ENCODE results near the gene TRMT11.
A peak's percentile ranks its signal among the peaks of the same experiment; 100 is the strongest.
"Not testable (repeated sequence)": the region's sequence is repeated elsewhere in the genome, so short reads cannot be mapped to it uniquely, and the experiment has no call there.

Gene TRMT11

GRCh38 chr6:125986301-125987025 lies at the start of gene TRMT11:
Gene TRMT11, plus strand, starts transcription at chr6:125986540. Its CDS starts 11 bp downstream, at chr6:125986551.
- DNase-seq (ENCODE audit: low spot score): peak; percentile 93

- DNase-seq (ENCODE audit: low spot score): no peak
Observed at GRCh38 chr6:125939026-125939425, 47.3 kb upstream of the TRMT11 start.

GRCh38 chr6:125939791-125940190 lies 46.5 kb upstream of the TRMT11 start:
- DNase-seq (ENCODE audit: low spot score): no peak

DNA sequence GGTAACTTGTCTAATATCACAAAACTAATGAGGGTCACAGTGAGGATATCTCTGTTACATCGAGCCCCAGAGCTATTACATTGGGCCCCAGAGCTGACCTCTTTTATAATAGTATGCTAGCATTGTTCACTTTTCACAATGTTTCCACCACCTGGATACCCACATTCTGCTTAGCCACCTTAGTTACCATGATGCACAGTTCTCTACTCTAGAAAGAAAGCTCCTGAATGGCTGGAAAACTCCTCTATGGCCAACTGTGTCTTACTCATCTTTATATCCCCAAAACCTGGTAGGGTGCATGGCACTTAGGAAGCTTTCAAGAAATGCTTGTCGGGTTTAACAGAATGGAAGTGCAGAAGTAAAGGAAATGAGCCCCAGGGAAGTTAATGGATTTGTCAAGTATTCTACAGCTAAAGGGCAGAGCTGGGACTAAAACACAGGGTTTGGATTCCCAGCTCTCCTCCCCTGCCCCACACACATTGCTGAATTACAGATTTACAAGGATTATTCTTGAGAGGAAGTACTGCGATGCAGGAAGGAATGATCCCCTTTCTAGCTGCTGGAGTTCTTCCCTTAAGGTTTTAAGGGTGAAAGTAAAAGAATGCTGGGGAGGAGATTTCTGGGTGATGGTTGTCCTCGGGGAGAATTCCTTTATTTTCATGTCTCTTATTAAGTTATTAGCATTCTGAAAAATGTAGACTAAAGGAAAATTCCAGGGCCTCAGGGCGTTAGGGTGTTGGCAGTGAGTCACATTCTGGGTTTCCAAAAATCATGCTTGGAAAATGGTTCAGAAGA lies 45.9 kb upstream of the TRMT11 start:
- peak; percentile 34 for DNase-seq (ENCODE audit: low spot score)

GRCh38 chr6:125942672-125943527 lies 43.4 kb upstream of the TRMT11 start:
- no peak for DNase-seq (ENCODE audit: low spot score)

GRCh38 chr6:125943528-125944433 lies 42.6 kb upstream of the TRMT11 start:
- DNase-seq (ENCODE audit: low spot score): no peak

- peak; percentile 24 for DNase-seq (ENCODE audit: low spot score)
Observed at GRCh38 chr6:125944434-125944816, 41.9 kb upstream of the TRMT11 start.

GRCh38 chr6:125944896-125945295 lies 41.4 kb upstream of the TRMT11 start:
- no peak for DNase-seq (ENCODE audit: low spot score)

DNA sequence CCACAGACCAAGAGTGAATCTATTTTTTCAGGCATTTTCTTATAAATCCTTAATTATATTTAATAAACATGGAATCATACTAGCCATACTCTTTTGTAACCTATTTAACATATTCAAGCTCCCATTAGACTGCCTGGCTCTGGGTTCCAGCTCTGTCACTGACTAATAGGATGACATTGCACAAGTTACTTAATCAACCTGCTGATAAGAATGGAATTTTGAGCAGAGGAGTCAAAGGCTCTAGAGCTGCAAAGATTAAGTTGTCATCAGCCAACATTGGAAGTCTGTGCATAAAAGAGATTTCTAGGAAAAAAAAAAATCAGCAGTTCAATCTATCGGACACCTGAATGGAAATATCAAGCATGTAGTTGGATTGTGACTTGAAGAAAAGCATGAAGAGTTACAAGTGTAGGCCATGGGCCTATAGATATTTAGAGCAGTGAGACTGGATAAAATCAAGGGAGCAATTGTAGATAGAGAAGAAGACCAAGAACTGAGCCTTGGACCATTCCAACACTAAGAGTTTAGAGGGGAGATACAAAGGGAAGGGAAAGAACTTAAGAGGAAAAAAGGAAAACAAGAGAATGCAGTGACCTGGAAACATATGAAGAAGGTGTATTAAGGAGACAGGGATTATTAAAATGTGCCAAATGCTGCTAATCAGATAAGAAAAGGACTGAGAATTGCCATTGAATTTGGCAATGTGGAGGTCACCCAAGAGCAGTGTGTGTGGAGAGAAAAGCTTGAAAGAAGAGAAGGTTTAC lies 40.8 kb upstream of the TRMT11 start:
- DNase-seq (ENCODE audit: low spot score): no peak

GRCh38 chr6:125947615-125948014 lies 38.7 kb upstream of the TRMT11 start:
- peak; percentile 43 for DNase-seq (ENCODE audit: low spot score)

DNA sequence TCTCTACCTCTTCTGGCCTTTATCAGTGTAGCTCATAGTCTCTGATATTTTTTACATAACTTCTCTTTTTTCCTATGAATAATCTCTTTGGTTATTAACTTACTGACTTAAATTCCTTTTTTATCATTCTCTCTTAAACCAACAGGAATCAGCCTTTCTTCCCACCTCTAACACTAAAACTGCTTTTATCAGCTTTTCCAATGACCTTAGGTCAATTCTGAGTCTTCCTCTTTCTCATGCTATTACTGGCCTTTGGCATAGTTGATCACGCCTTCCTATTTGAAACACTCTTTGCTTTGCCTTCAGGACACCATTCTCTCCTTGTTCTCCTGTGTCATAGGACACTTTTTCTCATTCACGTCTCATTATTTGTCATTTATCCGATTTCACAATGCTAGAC lies 37.9 kb upstream of the TRMT11 start:
- no peak for DNase-seq (ENCODE audit: low spot score)

DNA sequence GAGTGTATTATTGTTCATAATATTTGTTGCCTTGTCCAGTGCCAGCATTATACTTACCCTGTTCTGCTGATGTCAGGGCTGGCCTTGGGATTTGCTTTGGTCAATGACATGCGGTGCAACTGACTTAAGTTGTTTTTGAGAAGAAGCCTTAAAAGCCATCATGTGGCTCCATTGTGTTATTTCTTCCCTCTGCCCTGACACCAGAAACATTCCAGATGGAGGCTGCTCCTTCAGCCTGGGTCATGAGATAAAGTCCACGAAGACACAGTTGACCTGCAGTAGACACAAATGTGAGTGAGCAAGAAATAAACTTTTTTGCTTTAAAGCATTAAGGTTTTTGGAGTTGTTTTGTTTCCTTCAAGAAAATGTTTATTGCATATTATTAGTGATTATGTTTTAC lies 37.3 kb upstream of the TRMT11 start:
- no peak for DNase-seq (ENCODE audit: low spot score)

DNA sequence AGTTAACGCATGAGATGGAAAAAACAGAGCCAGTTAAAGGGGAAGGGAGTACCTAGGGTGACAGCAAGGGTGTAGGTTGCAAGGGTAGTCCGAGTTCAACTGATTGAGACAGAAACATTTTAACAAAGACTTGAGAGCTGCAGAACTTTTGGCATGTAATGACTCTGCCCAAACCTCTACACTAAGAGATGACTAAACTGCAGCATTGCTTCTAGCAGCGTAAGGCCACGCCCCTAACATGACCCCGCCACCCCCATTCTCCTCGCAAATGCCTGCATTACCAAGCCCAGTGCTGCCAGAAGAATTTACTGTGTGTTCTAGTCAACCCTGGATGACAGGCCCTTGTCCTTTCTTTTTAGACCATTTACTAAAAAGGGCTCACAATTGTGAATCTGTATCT lies 36.0 kb upstream of the TRMT11 start:
- peak; percentile 56 for DNase-seq (ENCODE audit: low spot score)

GRCh38 chr6:125950716-125951115 lies 35.6 kb upstream of the TRMT11 start:
- not testable (repeated sequence) for DNase-seq (ENCODE audit: low spot score)

DNA sequence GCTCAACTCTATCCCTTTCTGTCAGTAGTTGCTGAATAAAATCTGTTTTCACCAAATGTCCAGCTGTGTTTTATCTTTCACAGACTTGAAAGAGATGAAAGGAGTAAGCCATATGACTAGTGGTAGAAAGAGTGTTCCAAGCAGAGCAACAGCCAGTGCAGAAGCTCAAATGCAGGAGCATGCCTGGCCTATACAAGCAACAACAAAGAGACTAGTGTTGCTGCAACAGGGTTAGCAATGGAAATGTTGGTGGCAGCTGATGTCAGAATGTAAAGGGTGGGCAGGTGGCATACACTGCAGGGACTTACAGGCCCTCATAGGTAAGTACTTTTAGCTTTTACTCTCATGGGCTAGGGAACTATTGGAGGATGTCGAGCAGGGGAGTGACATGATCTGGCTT lies 35.0 kb upstream of the TRMT11 start:
- no peak for DNase-seq (ENCODE audit: low spot score)

- DNase-seq (ENCODE audit: low spot score): peak; percentile 34
Observed at GRCh38 chr6:125952764-125953501, 33.4 kb upstream of the TRMT11 start.

DNA sequence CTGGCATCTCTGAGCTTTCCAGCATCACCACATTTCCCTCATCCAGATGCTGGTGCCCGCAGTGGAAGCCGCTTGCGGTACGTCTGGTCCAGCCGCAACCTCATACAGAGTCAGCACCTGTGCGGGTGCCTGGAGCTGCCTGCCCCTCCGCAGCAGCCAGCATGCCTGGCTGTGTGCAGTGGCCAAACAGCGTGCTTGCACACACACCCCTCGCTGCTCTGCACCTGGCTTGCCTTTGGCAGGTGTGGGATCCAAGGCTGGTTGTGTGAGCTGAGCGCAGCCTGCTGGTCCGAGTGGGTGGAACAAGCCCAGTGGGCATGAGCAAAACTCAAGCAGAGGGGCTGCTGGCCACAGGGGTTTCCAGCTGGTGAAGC lies 32.9 kb upstream of the TRMT11 start:
- no peak for DNase-seq (ENCODE audit: low spot score)

- DNase-seq (ENCODE audit: low spot score): no peak
Observed at GRCh38 chr6:125954735-125955339, 31.5 kb upstream of the TRMT11 start.

DNA sequence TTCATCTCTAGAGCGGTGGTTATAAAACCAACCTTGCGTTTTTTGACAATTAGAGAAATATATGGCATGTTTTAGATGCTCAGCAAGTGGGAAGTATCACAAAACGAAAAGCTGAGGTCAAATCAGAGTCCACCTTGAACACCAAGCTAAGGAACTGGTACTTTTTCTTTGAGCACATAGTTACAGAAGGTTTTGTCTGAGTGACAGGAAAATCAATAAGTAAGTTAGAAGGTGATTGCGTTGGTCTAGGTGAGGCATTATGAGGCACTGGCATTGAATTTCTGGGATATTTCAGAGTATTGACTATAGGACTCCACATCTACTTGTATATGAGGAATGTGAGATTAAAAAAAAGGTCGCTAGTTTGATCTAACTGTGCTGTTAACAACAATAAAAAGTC lies 30.4 kb upstream of the TRMT11 start:
- no peak for DNase-seq (ENCODE audit: low spot score)
